Calu3 (cell line): ENCODE data around the gene WBP2NL. TPM values are rescaled to one million over a fixed set of nuclear protein-coding genes. Genes with fewer than 3 reads are reported as not detected.

Experiments used
- BruUV-seq: library from RNA; stranded (reverse); fragments of 400-500 nt; replicated peaks from 2 replicates; lab custom pipeline; 2021; lab: Mats Ljungman, UMichigan
- CTCF ChIA-PET: fragments of 300-600 bp; sonication (Branson Sonifier 250); formaldehyde crosslinking; loops from one replicate; lab custom pipeline; 2022; ENCODE audit warnings: antibody characterized with exemption; lab: Charles Lee
- DNase-seq: peaks from one replicate; pipeline ENCODE4 v3.0.0; 2022
- H3K27ac Mint-ChIP-seq: one replicate; pipeline ENCODE4 v1.8.0; 2022; ENCODE audit warnings: mixed read lengths; ENCODE audit not compliant: unreplicated experiment
- H3K27me3 Mint-ChIP-seq: one replicate; pipeline ENCODE4 v1.8.0; 2022; ENCODE audit warnings: mixed read lengths; ENCODE audit not compliant: unreplicated experiment
- H3K36me3 Mint-ChIP-seq: one replicate; pipeline ENCODE4 v1.8.0; 2022; ENCODE audit warnings: mild to moderate bottlenecking, moderate library complexity, mixed read lengths; ENCODE audit not compliant: insufficient read depth, unreplicated experiment
- H3K4me1 Mint-ChIP-seq: one replicate; pipeline ENCODE4 v1.8.0; 2022; ENCODE audit warnings: mild to moderate bottlenecking, low read depth, mixed read lengths; ENCODE audit not compliant: unreplicated experiment
- H3K4me3 Mint-ChIP-seq: one replicate; pipeline ENCODE4 v1.8.0; 2022; ENCODE audit warnings: mild to moderate bottlenecking, low read depth, moderate library complexity, mixed read lengths; ENCODE audit not compliant: unreplicated experiment
- H3K9me3 Mint-ChIP-seq: one replicate; pipeline ENCODE4 v1.8.0; 2022; ENCODE audit warnings: low read depth, mixed read lengths; ENCODE audit not compliant: unreplicated experiment
- intact Hi-C: fragments of 100-400 bp; cut with micrococcal nuclease; formaldehyde crosslinking; loops from one replicate; pipeline ENCODE4 v1.10.0; 2022; ENCODE audit not compliant: unreplicated experiment
- total RNA-seq: library from RNA; stranded (reverse); gene quantifications from 2 replicates; pipeline ENCODE4 v1.2.3, GENCODE V29; 2022
- TF ChIP-seq, protein P1 (sequence below): fragments of 200-600 bp; IDR thresholded peaks from one replicate; pipeline ENCODE4 v1.8.0; 2022; ENCODE audit warnings: antibody characterized with exemption; ENCODE audit not compliant: unreplicated experiment

The WBP2NL gene
- total RNA-seq, 1 experiment from 2014 or later = 2.8 TPM

DNA sequence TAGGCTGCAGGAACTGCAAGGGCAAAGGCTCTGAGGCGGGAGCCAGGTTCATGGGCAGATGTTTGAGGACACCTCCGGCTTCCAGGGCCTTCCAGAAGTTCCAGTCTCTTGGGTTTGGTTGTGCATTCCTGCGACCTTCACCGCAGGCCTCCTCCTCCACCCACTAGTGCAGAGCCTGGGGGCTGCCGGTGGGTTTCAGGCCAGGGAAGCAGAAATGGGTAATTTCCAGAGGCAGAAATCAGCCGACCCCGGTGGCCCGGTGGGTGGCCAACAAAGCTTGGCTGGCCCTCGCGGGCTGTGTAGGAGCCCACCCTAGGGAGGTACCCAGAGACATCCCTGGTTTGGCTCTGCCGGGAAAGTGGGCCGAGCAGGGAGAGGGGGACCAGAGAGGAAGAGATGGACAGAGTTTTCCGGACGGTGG lies 75.0 kb downstream of the WBP2NL start:
- BruUV-seq = no TSS peak
- H3K9me3 Mint-ChIP-seq = no peaks in the 10 kb centered on the region
- TF ChIP-seq, protein P1, sequence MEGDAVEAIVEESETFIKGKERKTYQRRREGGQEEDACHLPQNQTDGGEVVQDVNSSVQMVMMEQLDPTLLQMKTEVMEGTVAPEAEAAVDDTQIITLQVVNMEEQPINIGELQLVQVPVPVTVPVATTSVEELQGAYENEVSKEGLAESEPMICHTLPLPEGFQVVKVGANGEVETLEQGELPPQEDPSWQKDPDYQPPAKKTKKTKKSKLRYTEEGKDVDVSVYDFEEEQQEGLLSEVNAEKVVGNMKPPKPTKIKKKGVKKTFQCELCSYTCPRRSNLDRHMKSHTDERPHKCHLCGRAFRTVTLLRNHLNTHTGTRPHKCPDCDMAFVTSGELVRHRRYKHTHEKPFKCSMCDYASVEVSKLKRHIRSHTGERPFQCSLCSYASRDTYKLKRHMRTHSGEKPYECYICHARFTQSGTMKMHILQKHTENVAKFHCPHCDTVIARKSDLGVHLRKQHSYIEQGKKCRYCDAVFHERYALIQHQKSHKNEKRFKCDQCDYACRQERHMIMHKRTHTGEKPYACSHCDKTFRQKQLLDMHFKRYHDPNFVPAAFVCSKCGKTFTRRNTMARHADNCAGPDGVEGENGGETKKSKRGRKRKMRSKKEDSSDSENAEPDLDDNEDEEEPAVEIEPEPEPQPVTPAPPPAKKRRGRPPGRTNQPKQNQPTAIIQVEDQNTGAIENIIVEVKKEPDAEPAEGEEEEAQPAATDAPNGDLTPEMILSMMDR = no peak
- H3K36me3 Mint-ChIP-seq = peaks cover 17% of the 10 kb centered on the region
- peak overlapping the region; percentile 47 for H3K4me3 Mint-ChIP-seq
- no peaks in the 10 kb centered on the region for H3K4me1 Mint-ChIP-seq
- intact Hi-C loops = loop anchor here (5.0 kb wide), 2 partner anchors 106 to 126 kb away; partner anchors contain the start of genes CENPM and SEPTIN3
- H3K27ac Mint-ChIP-seq = peak overlapping the region; percentile 1
- no peaks in the 10 kb centered on the region for H3K27me3 Mint-ChIP-seq
- CTCF ChIA-PET = no interaction called here
- DNase-seq = no peak

DNA sequence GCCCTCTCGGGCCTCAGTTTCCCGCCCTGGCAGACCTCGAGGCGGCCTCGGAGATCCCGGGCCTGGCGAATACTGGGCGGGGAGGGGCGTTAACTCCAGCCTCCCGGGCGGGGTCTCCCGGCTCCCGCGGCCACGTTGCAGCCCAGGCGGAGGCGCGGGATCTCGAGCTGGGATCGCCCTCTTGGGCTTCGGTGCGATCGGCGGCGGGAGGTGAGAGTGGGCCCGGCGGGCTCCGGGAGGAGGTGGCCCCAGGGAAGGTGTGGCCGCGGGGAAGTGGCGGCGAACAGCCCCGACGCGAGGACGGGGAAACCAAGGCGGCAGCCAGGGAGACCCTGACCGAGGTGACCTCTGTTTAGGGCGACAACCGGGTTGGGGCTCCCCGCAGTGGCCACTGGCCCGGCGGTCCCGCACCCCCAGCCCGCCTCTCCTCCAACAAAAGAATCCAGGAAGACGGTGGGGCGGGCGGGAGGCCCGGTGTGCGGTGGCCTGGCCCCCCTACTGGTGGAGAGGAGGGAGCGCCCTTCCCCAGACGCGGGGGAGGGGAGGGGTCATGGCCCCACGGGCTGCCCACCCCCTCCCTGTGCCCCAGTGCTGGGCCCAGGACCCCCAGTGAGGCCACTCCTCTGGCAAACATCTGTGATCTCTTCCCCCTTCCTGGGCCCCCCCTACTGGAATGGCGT lies 75.7 kb downstream of the WBP2NL start, which contains the start of gene PHETA2:
Gene PHETA2 (plus strand): TSS at position 117 of the 680 bp plus-strand sequence. CDS start 3,046 bp downstream, outside the sequence.
- H3K4me3 Mint-ChIP-seq = peak within 1 kb of the TSS; percentile 47
- TF ChIP-seq, protein P1 = peak; percentile 46
- BruUV-seq = no TSS peak
- no peaks in the 10 kb centered on the region for H3K4me1 Mint-ChIP-seq
- peak; percentile 34 for DNase-seq
- peaks cover 21% of the 10 kb centered on the region for H3K36me3 Mint-ChIP-seq
- no peaks in the 10 kb centered on the region for H3K27me3 Mint-ChIP-seq
- no peaks in the 10 kb centered on the region for H3K9me3 Mint-ChIP-seq
- CTCF ChIA-PET = no interaction called here
- peak within 1 kb of the TSS; percentile 1 for H3K27ac Mint-ChIP-seq
- intact Hi-C loops = loop anchor here (5.0 kb wide), 2 partner anchors 107 to 127 kb away; partner anchors contain the start of genes CENPM and SEPTIN3

DNA sequence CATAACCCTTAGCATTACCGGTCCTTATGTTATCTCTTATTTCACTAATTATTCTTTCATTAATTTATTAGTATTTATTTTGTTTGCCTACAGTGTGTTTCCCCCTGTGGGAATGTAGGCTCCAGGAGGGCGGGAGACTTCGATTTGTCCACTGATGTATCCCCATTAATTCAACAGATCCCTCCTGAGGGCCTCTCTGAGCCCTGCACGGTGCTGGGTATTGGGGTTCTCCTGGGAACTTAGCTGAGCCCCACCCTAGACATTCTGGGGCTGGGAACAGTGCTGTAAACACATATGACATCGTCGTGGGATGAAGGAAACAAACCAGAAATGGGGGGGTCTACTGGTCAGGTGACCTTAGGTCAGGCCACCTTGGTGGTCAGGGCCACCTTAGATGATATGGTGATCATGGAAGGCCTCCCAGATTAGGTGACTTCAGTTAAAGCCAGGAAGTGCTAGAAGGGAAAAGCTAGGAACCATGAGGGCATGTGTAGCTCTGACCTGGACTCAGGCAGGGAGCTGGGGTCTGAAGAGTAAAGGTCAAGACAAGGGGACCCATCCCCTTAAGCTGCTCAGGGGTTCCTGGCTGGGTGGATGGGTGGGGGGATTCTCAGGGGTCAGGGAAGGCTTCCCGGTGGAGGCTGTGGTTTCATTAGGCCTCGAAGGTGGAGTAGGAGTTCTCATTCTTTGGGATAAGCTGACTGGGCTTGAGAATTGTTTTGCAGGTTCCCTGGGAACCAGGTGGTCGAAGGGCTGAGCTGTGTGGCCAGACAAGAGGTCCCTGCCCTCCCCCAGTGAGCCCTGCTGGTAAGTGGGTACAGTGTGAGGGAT lies 76.5 kb downstream of the WBP2NL start:
- no peaks in the 10 kb centered on the region for H3K9me3 Mint-ChIP-seq
- CTCF ChIA-PET = interaction anchor here (0.6 kb wide), 1 partner anchor 20 kb away, joined by 3 read pairs; no protein-coding TSS in a partner anchor

More for the DNA sequence above, 76.5 kb downstream of the WBP2NL start:
- Mint-ChIP-seq H3K4me1 (no peaks in the 10 kb centered on the region), H3K27ac (no peak overlapping the region), H3K36me3 (peaks cover 28% of the 10 kb centered on the region), H3K27me3 (no peaks in the 10 kb centered on the region), H3K4me3 (peak overlapping the region; percentile 47)
- DNase-seq = no peak
- TF ChIP-seq, protein P1 = no peak
- BruUV-seq = no TSS peak
- intact Hi-C loops = loop anchor here (5.0 kb wide), 2 partner anchors 108 to 128 kb away; partner anchors contain the start of genes CENPM and SEPTIN3
